Right atrium auricular region (tissue), 2 donors: ENCODE data around the gene RAB20. TPM values are rescaled to one million over a fixed set of nuclear protein-coding genes. Genes with fewer than 3 reads are reported as not detected.

Experiments
- DNase-seq: peaks from one replicate; pipeline ENCODE4 v3.0.0-alpha.2; 2019; ENCODE audit warnings: low spot score
- H3K27ac ChIP-seq, 2 donors: fragments of 200-600 bp; sonication (generic); 1 replicate in 1 of 2; 2 replicates in 1 of 2; pipeline ENCODE4 v1.5.1; 2016 to 2019
- H3K27me3 ChIP-seq, 2 donors: fragments of 200-600 bp; sonication (generic); one replicate each; pipeline versions ENCODE4 v1.5.1 to v1.6.0; 2017 to 2019
- H3K36me3 ChIP-seq: fragments of 200-600 bp; sonication (generic); one replicate; pipeline ENCODE4 v1.5.1; 2016
- H3K4me1 ChIP-seq, 2 donors: fragments of 200-600 bp; sonication (generic); one replicate each; pipeline versions ENCODE4 v1.5.1 to v1.6.0; 2017 to 2019
- H3K4me3 ChIP-seq, 2 donors: fragments of 200-600 bp; sonication (generic); 1 replicate in 1 of 2; 2 replicates in 1 of 2; pipeline ENCODE4 v1.5.1; 2017 to 2019; ENCODE audit warnings: mild to moderate bottlenecking in 1 of 2, moderate library complexity in 1 of 2
- H3K9me3 ChIP-seq, 2 donors: fragments of 200-600 bp; sonication (generic); one replicate each; pipeline ENCODE4 v1.5.1; 2019
- CTCF ChIP-seq, 2 donors: fragments of 200-600 bp; sonication (generic); IDR thresholded peaks; one replicate each; pipeline ENCODE4 v1.5.1; 2019; ENCODE audit warnings: antibody characterized with exemption in 2 of 2
- total RNA-seq, 2 donors: library from RNA; depleted of rRNA; stranded (reverse); fragments of >200 nt; gene quantifications; one replicate each; pipeline ENCODE4 v1.1.0, GENCODE V29; 2016

Gene RAB20
- total RNA-seq, 2 donors from 2014 or later, result 10.8 to 15.7 TPM

GRCh38 chr13:110552767-110553166 is 8.8 kb downstream of the RAB20 start:
- H3K27ac ChIP-seq, result no peak overlapping the region
- no peak for DNase-seq
- no peaks in the 10 kb centered on the region for H3K27me3 ChIP-seq
- TF ChIP-seq CTCF (IDR thresholded peaks at IDR 0.05), result no peak
- H3K4me3 ChIP-seq, result no peak overlapping the region
- peaks cover 0 to 6% of the 10 kb centered on the region in 2 donors for H3K4me1 ChIP-seq
- H3K9me3 ChIP-seq, result no peaks in the 10 kb centered on the region
- H3K36me3 ChIP-seq, result no peaks in the 10 kb centered on the region

- Histone ChIP-seq H3K4me3 (no peak overlapping the region), H3K27me3 (no peaks in the 10 kb centered on the region)
Measured at GRCh38 chr13:110551284-110551683, 10.2 kb downstream of the RAB20 start.

GRCh38 chr13:110549795-110550160 is 11.7 kb downstream of the RAB20 start:
- Histone ChIP-seq H3K9me3 (no peaks in the 10 kb centered on the region), H3K27me3 (no peaks in the 10 kb centered on the region), H3K4me1 (peaks cover 0 to 29% of the 10 kb centered on the region in 2 donors), H3K36me3 (no peaks in the 10 kb centered on the region), H3K27ac (no peak overlapping the region), H3K4me3 (no peak overlapping the region)
- no peak for TF ChIP-seq CTCF (IDR thresholded peaks at IDR 0.05)
- no peak for DNase-seq

More at GRCh38 chr13:110551284-110551683, 10.2 kb downstream of the RAB20 start:
- Histone ChIP-seq H3K9me3 (no peaks in the 10 kb centered on the region), H3K36me3 (no peaks in the 10 kb centered on the region), H3K27ac (peak overlapping the region; percentile 8 to 44), H3K4me1 (peaks cover 0 to 21% of the 10 kb centered on the region in 2 donors)
- DNase-seq, result no peak
- no peak for TF ChIP-seq CTCF (IDR thresholded peaks at IDR 0.05)

GRCh38 chr13:110548891-110549794 is 12.4 kb downstream of the RAB20 start:
- H3K36me3 ChIP-seq, result no peaks in the 10 kb centered on the region
- no peaks in the 10 kb centered on the region for H3K27me3 ChIP-seq
- H3K4me3 ChIP-seq, result no peak overlapping the region
- no peak for DNase-seq
- H3K9me3 ChIP-seq, result no peaks in the 10 kb centered on the region
- H3K27ac ChIP-seq, result no peak overlapping the region
- H3K4me1 ChIP-seq, result peaks cover 0 to 29% of the 10 kb centered on the region in 2 donors
- no peak for TF ChIP-seq CTCF (IDR thresholded peaks at IDR 0.05)

GRCh38 chr13:110546926-110547325 is 14.6 kb downstream of the RAB20 start:
- TF ChIP-seq CTCF (IDR thresholded peaks at IDR 0.05), result no peak
- peak; percentile 95 for DNase-seq
- Histone ChIP-seq H3K4me1 (peaks cover 0 to 36% of the 10 kb centered on the region in 2 donors), H3K27me3 (no peaks in the 10 kb centered on the region), H3K4me3 (no peak overlapping the region), H3K36me3 (no peaks in the 10 kb centered on the region), H3K27ac (peak overlapping the region; percentile 38 to 75), H3K9me3 (no peaks in the 10 kb centered on the region)
